ENCODE results near the gene TRNAU1AP. TPM values are rescaled to one million over a fixed set of nuclear protein-coding genes. Genes with fewer than 3 reads are reported as not detected.

The TRNAU1AP gene
- total and polyA plus RNA-seq, 2 of the 13 experiments (the other 11 are each of a cell fraction or from before 2014, with no cell fraction given), result 29.0 to 42.9 TPM

DNA sequence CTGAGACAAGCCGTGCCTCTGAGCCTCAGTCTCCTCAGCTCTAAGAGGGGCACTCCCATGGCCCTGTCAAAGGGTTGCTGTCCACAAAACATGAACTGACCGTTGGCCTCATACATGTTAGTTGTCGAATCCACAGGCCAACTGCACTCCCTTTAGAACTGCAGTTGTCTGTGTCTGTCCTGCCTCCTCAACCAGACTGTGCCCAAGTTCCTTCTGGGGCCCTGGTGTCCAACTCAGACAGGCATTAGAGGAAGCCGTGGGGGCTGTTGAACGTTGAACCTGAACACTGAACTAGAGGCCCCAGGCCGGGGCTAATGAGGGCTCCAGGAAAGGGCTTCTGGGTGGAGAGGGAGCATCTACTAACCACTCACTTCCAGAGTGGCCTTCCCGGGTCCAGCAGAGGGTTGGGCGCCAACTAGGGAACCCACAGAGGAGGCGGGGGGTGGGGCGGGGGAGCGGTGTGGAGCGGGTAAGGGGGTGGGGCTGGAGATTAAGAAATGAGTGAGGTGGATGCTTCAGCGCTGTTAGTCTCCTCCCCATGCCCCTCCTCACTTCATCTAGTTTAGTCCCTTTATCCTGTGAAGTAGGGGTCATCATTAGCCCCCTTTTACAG lies 38.9 kb downstream of the TRNAU1AP start, which contains the start of gene RAB42 (continued):
- TF ChIP-seq, protein P1, sequence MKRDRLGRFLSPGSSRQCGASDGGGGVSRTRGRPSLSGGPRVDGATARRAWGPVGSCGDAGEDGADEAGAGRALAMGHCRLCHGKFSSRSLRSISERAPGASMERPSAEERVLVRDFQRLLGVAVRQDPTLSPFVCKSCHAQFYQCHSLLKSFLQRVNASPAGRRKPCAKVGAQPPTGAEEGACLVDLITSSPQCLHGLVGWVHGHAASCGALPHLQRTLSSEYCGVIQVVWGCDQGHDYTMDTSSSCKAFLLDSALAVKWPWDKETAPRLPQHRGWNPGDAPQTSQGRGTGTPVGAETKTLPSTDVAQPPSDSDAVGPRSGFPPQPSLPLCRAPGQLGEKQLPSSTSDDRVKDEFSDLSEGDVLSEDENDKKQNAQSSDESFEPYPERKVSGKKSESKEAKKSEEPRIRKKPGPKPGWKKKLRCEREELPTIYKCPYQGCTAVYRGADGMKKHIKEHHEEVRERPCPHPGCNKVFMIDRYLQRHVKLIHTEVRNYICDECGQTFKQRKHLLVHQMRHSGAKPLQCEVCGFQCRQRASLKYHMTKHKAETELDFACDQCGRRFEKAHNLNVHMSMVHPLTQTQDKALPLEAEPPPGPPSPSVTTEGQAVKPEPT (CRISPR knock-in tag; IDR thresholded peaks at IDR 0.05; ENCODE audit: low read depth), result no peak
- TF ChIP-seq SP4 (CRISPR knock-in tag; IDR thresholded peaks at IDR 0.05) (0 out of 2 replicates have a peak, but pooled peaks have one; percentile 42), ZNF644 (CRISPR knock-in tag; IDR thresholded peaks at IDR 0.05; ENCODE audit: low read depth) (no peak), ZNF790 (CRISPR knock-in tag; IDR thresholded peaks at IDR 0.05; ENCODE audit: borderline replicate concordance) (no peak), AKAP8 (CRISPR knock-in tag; IDR thresholded peaks at IDR 0.05) (no peak), ZNF577 (CRISPR knock-in tag; IDR thresholded peaks at IDR 0.05; ENCODE audit: borderline replicate concordance, low read depth) (no peak), SSRP1 (CRISPR knock-in tag; IDR thresholded peaks at IDR 0.05) (peak; percentile 55; the same call in 1 of the 2 replicates), ZMYM2 (CRISPR knock-in tag; IDR thresholded peaks at IDR 0.05) (no peak), ZSCAN21 (CRISPR knock-in tag; IDR thresholded peaks at IDR 0.05; ENCODE audit: borderline replicate concordance) (no peak), ZNF160 (CRISPR knock-in tag; IDR thresholded peaks at IDR 0.05) (no peak), ZNF557 (CRISPR knock-in tag; IDR thresholded peaks at IDR 0.05) (no peak)
- TF ChIP-seq, protein P2, sequence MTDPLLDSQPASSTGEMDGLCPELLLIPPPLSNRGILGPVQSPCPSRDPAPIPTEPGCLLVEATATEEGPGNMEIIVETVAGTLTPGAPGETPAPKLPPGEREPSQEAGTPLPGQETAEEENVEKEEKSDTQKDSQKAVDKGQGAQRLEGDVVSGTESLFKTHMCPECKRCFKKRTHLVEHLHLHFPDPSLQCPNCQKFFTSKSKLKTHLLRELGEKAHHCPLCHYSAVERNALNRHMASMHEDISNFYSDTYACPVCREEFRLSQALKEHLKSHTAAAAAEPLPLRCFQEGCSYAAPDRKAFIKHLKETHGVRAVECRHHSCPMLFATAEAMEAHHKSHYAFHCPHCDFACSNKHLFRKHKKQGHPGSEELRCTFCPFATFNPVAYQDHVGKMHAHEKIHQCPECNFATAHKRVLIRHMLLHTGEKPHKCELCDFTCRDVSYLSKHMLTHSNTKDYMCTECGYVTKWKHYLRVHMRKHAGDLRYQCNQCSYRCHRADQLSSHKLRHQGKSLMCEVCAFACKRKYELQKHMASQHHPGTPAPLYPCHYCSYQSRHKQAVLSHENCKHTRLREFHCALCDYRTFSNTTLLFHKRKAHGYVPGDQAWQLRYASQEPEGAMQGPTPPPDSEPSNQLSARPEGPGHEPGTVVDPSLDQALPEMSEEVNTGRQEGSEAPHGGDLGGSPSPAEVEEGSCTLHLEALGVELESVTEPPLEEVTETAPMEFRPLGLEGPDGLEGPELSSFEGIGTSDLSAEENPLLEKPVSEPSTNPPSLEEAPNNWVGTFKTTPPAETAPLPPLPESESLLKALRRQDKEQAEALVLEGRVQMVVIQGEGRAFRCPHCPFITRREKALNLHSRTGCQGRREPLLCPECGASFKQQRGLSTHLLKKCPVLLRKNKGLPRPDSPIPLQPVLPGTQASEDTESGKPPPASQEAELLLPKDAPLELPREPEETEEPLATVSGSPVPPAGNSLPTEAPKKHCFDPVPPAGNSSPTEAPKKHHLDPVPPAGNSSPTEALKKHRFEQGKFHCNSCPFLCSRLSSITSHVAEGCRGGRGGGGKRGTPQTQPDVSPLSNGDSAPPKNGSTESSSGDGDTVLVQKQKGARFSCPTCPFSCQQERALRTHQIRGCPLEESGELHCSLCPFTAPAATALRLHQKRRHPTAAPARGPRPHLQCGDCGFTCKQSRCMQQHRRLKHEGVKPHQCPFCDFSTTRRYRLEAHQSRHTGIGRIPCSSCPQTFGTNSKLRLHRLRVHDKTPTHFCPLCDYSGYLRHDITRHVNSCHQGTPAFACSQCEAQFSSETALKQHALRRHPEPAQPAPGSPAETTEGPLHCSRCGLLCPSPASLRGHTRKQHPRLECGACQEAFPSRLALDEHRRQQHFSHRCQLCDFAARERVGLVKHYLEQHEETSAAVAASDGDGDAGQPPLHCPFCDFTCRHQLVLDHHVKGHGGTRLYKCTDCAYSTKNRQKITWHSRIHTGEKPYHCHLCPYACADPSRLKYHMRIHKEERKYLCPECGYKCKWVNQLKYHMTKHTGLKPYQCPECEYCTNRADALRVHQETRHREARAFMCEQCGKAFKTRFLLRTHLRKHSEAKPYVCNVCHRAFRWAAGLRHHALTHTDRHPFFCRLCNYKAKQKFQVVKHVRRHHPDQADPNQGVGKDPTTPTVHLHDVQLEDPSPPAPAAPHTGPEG (CRISPR knock-in tag; IDR thresholded peaks at IDR 0.05), result no peak
- TF ChIP-seq, protein P3, sequence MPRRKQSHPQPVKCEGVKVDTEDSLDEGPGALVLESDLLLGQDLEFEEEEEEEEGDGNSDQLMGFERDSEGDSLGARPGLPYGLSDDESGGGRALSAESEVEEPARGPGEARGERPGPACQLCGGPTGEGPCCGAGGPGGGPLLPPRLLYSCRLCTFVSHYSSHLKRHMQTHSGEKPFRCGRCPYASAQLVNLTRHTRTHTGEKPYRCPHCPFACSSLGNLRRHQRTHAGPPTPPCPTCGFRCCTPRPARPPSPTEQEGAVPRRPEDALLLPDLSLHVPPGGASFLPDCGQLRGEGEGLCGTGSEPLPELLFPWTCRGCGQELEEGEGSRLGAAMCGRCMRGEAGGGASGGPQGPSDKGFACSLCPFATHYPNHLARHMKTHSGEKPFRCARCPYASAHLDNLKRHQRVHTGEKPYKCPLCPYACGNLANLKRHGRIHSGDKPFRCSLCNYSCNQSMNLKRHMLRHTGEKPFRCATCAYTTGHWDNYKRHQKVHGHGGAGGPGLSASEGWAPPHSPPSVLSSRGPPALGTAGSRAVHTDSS (CRISPR knock-in tag; conservative IDR thresholded peaks at IDR 0.05), result no peak
- TF ChIP-seq, protein P4, sequence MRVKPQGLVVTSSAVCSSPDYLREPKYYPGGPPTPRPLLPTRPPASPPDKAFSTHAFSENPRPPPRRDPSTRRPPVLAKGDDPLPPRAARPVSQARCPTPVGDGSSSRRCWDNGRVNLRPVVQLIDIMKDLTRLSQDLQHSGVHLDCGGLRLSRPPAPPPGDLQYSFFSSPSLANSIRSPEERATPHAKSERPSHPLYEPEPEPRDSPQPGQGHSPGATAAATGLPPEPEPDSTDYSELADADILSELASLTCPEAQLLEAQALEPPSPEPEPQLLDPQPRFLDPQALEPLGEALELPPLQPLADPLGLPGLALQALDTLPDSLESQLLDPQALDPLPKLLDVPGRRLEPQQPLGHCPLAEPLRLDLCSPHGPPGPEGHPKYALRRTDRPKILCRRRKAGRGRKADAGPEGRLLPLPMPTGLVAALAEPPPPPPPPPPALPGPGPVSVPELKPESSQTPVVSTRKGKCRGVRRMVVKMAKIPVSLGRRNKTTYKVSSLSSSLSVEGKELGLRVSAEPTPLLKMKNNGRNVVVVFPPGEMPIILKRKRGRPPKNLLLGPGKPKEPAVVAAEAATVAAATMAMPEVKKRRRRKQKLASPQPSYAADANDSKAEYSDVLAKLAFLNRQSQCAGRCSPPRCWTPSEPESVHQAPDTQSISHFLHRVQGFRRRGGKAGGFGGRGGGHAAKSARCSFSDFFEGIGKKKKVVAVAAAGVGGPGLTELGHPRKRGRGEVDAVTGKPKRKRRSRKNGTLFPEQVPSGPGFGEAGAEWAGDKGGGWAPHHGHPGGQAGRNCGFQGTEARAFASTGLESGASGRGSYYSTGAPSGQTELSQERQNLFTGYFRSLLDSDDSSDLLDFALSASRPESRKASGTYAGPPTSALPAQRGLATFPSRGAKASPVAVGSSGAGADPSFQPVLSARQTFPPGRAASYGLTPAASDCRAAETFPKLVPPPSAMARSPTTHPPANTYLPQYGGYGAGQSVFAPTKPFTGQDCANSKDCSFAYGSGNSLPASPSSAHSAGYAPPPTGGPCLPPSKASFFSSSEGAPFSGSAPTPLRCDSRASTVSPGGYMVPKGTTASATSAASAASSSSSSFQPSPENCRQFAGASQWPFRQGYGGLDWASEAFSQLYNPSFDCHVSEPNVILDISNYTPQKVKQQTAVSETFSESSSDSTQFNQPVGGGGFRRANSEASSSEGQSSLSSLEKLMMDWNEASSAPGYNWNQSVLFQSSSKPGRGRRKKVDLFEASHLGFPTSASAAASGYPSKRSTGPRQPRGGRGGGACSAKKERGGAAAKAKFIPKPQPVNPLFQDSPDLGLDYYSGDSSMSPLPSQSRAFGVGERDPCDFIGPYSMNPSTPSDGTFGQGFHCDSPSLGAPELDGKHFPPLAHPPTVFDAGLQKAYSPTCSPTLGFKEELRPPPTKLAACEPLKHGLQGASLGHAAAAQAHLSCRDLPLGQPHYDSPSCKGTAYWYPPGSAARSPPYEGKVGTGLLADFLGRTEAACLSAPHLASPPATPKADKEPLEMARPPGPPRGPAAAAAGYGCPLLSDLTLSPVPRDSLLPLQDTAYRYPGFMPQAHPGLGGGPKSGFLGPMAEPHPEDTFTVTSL (CRISPR knock-in tag; IDR thresholded peaks at IDR 0.05; ENCODE audit: borderline replicate concordance), result no peak
